Measurements from ENCODE around the gene UNC5CL.

The UNC5CL gene

GRCh38 chr6:41061196-41061726 lies 22.2 kb upstream of the UNC5CL start:
- DNase-seq, result no peak

- DNase-seq, result no peak
Measured at GRCh38 chr6:41059556-41059955, 20.5 kb upstream of the UNC5CL start.

DNA sequence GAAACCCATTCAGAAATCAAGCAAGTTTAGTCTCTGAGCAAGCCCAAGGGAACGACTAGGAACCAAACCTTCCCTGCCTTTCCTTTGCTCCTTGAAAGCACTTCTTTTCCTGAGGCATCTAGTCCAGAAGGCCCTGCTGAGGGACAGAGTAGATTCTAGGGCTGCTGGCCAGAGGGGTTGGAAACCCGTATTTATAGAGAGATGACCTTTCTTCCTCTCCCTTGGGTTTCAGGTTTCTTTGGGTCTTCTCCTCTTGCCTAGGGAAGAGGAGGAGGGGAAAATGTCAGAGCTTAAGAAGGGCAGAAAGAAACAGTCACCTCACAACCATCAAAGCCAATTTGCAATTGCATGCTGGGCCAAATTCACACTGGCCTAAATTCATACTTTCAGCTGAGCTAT lies 19.8 kb upstream of the UNC5CL start:
- no peak for DNase-seq

DNA sequence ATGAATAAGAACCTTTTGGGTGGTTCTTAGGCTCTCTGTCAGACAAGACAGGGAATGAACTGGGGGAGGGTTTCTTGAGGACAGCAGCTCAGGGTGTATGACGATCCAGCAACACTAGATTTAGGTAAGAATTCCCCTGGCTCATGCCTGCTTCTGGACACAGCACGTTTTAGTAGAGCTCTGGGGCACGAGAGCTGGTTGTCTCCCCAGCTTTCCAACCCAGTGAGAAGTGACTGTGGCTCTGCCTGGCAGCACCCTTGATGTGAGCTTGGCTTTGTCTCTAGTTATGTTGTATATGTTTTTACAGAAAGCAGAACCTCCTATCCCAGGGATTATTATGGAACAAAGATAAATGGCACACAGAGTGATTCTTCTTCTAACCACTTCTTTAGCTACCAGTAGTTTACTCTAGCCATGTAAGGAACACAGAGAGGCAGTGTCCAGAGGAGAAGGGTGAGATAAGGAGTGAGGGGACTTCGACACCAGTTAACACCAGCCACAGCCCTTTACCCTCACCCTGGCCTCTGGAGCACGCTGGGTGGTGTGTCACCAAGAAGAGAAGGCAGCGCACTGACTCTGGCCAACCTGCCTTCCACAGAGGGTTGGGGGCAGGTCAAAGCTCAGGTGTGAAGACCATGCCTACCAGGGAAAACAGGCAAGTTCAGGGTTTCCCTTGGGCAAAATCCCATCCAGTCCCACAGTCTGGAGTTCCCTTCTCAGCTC lies 17.9 kb upstream of the UNC5CL start:
- no peak for DNase-seq

DNA sequence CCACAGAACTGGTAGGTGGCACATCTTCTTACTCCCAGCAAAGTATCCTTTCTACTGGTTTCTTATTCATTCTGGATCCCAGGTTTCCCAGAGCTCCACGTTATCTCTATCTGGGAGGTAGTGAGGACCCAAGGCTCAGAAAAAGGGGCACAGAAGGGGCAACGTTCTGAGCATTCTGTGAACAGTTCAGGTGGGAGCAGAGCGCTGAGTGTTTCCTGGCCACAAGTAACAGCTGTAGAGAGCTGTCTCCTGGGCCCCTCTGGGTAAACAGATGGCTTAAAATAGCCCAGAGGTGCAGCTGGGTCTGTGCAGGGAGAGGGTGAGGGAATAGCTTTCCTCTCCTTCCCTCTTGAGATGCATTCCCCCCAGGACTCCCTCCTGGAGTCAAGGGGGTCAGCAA lies 16.1 kb upstream of the UNC5CL start:
- no peak for DNase-seq

DNA sequence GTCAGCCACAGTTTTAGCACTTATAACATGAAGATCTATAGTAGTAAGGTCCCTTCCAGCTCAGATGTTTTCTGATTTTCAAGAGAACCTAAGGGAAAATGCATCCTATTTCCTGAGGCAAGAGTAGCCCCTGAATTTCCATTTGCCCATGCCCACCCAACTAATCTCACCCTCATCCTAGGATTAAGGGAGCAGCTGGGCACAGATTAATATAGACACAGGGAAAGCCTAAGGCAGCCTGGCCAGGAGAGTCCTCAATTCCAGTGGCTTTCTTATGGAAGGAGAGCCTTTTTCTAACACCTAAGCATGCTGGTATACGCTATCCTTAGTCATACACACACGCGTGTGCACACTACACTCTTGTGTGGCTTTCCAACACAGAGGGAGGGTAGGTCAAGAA lies 15.5 kb upstream of the UNC5CL start:
- no peak for DNase-seq

DNA sequence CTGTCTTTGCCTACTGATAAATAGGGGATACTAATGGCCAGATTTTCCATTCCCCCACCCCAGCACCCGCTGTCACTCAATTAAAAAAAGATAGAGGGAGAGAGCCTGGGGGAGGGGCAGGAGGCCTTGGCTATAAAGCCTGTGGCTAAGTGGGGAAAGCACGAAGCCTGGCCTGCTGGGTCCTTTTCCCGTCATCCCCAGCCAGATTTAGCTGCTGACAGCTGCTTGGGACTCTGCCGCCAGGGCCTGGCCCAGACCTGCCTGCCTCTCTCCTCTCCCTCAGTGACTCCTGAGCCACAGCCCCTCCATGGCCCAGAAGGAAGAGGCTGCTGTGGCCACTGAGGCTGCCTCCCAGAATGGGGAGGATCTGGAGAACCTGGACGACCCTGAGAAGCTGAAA lies 14.0 kb upstream of the UNC5CL start, which contains the start of gene APOBEC2:
Gene APOBEC2, plus strand, starts transcription at position 162 of the 400 bp plus-strand sequence. Its CDS starts 146 bp downstream, at position 308.
- no peak for DNase-seq

DNA sequence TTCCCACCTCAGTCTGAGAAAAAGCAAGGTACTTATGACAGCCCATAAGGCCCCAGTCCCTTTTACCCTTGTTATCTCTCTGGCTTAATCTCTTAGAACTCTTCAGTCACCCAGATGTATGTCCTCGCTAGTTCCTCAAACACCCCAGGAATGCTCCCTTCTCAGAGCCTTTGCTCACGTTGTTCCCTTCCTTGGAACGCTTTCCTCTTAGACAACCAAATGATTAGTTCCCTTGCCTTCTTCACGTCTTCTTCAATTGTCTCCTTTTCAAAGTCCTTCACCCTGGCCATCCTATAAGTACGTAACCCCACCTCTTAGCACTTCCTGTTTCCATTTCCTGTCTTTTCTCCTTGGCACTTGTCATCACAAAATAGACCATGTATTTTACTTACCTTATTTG lies 12.9 kb upstream of the UNC5CL start:
- no peak for DNase-seq

- no peak for DNase-seq
Measured at GRCh38 chr6:41050536-41050935, 11.5 kb upstream of the UNC5CL start.

GRCh38 chr6:41049955-41050354 lies 10.9 kb upstream of the UNC5CL start:
- DNase-seq, result no peak

- DNase-seq, result no peak
Measured at GRCh38 chr6:41049521-41049920, 10.5 kb upstream of the UNC5CL start.

- no peak for DNase-seq
Measured at GRCh38 chr6:41047745-41048732, 9.0 kb upstream of the UNC5CL start.

DNA sequence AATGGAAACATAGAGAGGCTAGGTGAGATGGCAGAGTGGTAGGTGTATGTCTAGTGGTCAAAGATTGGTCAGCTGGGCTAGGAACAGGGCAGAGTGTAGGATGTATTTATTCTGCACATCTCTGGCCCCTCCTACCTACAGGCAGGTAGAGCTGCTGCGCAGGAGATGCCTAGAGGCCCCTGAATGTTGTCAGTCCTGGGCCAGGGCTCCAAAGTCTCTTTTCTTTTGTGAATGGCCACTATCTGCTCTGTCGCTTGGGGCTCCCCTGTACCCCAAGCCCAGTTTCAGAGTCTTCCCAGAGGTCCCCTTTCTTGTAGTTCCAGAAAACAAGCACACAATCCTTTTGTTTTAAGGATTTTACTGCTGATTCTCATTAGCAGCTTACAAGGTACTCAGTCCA lies 8.3 kb upstream of the UNC5CL start:
- no peak for DNase-seq

DNA sequence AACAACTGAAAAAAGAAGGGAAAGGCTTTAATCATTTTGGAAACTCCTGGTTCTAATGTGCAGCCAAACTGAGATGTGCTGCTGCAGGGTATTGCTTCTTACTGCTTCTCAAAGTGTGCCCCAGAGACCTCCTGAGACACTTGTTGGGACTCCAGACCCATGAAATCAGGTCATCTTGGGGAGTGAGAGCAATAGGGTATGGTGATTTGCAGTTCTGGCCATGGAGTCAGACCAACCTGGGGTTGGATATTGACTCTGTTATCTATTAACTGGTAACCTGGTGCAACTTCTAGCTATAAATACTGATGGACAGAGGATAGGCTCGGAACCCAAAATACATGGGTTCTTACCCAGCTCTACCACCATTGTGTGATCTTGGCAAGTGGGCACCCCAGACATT lies 7.1 kb upstream of the UNC5CL start:
- DNase-seq, result no peak

DNA sequence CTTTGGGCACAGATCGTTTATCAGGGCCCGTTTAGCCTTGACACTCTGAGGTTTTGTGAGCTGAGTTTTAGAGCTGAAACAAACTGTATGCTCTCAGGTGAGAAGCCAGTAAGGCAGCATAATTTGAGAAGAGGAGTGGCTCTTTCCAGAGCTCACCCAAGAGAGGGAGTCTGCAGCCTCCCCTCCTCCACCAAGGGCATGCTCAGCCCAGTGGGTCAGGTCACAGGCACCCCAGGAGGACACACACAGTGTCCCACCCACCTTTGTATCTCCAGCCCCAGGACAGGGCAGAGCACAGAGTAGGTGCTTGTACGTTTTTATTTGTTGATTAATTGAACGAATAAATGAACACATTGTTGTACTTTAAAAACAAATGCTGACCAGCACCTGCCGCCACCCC lies 6.6 kb upstream of the UNC5CL start:
- DNase-seq, result no peak

GRCh38 chr6:41043151-41043550 lies 4.1 kb upstream of the UNC5CL start:
- DNase-seq, result no peak

- DNase-seq, result no peak
Measured at GRCh38 chr6:41042226-41043055, 3.4 kb upstream of the UNC5CL start, which contains the start of gene TSPO2. Gene TSPO2, plus strand, starts transcription at chr6:41042467. Its CDS starts 519 bp downstream, at chr6:41042986.

GRCh38 chr6:41040940-41041536 lies 2.0 kb upstream of the UNC5CL start:
- no peak for DNase-seq

DNA sequence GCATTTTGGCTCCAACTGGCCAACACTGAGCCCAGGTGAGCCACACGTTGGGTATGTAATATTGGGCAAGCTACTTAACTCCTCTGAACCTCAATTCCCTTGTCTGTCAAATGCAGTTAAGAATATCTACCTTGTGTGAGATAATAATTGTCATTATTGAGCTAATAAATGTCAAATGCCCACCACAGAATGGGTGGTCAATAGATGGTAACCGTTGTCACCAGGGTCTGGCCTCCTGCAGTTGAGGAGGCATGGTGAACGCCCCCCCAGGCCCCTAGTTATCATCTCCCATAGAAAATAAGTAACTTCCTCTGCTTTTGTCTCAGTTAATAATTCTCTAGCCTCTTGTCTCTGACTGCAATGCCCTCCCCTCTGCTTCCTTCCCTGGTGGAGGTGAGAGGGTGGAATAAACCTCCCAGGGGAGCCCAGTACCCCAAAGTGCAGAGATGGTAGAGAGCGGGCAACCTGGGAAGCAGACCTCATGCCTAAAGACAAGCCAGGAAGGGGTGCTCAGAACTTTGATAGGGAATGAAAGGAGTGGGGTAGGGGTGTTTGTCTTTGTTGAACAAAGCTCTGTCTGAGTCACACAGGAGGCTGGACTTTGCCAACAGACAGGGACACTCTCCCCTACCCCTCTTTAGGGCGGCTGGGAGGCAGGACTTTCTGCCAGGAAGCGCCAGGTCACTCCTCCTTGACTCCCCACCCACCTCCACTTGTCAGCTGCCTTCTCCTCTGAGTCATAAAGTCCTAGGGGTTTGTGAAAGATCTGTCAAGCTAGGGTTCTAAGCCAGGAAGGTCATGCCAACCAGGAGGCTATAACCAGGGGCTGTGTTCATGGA lies 1.3 kb upstream of the UNC5CL start:
- peak; percentile 34 for DNase-seq

GRCh38 chr6:41038205-41038604 lies 816 bp downstream of the UNC5CL start:
- no peak for DNase-seq
